GM20431 (cell line): Measurements from ENCODE around the gene MGST2.

Source experiments
- in situ Hi-C: fragments of 300-500 bp; cut with MseI, MboI; formaldehyde crosslinking; loops from one replicate; pipeline ENCODE4 v1.15.0; 2020; ENCODE audit warnings: low sequenced_read_pairs; ENCODE audit not compliant: unreplicated experiment

Gene MGST2

DNA sequence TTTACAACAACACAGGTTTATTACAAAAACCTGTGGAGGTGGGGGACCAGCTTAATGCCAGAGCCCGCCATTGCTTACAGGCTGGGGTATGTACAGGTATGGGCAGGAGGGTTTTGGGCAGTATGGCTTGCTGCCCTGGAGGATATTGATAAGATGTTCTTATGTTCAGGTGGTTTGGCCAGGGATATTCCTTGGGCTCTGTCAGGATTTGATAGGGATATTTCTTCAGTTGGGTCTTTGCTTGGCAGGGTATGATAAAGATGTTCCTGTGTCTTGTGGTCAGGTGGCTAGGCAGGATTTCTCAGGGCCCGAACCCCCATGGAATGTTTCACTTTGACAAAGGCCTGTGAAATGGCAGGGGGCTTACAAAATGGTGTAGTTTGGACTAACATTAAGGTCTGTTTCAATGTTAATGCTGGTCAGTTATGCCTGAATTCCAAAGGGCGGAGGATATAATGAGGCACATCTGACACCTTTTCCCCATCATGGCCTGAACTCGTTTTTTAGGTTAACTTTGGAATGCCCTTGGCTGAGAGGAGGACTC is 3.1 kb downstream of the MGST2 start:
- in situ Hi-C loops = no loop called here

DNA sequence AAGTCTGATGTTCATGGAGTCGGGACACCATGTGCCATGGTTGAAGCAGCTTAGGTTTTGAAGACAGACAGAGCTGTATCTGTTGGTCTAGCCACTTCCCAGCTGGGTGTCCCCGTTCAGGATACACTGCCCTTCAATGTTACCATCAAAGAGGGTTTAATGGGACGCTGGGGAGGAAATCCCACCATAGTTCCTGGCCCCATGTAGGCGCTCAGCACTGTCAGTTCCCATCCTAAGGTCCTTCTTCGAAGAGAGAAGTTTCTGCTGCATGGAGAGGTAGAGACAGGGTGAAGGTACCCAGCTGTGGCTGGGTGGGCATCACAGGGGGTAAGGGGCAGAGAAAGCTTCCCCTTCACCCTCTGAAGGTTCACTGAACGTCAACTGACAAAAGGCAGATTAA is 3.7 kb downstream of the MGST2 start:
- in situ Hi-C loops = no loop called here

DNA sequence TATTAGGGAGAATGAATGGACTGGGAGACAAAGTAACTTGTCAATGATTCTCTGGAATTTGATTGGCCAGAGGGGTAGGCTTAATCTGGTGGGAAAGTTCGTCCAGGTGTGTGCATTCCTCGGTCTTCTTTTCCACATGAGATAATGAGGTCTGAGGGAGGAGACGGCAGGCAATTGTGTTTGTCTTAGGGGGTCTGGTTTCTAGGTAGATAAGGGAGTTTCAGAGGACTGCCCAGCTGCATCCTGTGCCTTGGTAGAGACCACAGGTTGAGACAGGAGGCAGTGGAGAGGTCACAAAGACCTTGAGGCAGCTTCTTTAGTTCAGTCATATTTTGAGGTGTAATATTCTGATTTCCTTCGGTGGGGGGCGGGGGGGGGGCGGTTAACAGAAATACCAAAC is 4.3 kb downstream of the MGST2 start:
- in situ Hi-C loops = no loop called here

DNA sequence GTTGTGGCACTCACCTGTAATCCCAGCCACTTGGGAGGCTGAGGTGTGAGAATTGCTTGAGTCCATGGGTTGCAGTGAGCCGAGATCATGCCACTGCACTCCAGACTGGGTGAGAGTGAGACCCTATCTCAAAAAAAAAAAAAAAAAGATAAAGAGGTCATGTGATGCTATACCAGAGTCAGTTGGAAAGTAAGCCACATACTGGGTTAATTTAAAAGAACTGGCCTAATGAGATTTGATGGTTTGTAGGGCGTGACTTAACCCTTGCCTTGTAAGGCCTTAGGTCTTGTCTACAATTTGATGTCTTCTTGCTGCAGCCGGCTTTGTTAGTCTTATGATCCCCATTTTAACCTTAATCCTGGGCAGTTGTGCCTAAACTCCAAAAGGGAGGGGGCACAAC is 5.2 kb downstream of the MGST2 start:
- in situ Hi-C loops = no loop called here

DNA sequence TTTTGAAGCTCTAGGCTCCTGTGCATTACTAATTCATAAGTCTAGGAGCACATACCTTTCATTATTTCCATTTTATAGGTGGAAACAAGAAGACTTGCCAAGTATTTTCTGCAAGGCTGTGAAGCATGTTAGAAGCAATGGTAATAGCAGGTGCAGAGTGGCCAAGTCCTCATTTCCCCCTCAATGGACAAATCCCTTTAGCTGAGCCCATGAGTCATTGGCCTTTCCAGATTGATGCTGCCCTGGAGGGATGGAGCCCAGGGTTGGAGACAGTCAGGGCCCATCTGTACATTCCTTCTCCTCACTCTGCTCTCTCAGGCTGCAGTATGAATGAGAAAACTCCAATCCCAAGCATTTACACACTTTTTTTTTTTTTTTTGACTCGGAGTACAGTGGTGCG is 6.6 kb downstream of the MGST2 start:
- in situ Hi-C loops = no loop called here

DNA sequence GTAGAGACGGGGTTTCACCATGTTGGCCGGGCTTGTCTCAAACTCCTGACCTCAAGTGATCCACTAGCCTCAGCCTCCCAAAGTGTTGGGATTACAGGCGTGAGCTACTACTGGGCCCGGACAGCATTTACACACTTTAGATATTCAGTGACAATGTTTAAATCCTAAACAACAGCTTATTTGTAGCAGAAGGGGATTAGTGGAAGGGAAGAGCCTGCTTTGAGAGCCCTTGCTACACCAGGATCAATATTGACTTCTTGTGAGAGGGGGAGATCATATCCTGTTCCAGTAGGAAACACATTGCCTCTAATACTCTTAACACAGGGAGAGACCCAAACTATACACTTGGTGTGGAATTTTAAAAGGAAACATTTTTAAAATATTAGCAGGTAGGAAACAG is 7.1 kb downstream of the MGST2 start:
- in situ Hi-C loops = no loop called here

DNA sequence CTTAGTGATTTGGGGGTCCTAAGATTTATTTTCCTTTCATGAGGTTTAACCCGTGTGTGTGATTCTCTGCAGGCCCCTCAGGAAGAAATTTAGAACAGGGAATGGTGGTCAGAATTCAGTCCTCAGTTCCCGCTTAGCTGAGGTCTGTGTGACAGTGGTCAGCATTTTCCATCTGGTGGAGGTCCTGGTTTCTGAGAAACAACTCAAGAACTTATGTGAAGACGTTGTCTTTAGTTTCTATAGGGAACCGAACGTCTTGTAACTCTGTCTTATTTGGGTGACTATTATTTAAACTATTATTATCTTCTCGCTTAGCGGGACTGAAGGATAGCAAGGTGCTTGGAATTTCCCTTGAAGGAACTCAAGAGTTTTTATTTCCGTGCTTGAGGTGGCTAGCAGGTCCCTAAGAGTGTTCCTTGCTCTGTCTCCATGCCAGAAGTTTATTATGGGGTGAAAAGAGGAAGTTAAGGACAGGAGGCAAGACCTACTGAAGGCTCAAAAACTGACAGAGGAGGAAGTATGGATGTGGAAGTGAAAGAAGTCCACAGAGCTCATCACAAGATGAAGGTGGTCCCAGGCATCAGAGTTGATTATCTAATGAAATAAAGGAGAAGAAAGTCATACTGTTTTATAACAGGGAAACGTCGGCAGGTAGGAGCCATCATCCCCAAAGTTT is 9.4 kb downstream of the MGST2 start:
- in situ Hi-C loops = no loop called here

DNA sequence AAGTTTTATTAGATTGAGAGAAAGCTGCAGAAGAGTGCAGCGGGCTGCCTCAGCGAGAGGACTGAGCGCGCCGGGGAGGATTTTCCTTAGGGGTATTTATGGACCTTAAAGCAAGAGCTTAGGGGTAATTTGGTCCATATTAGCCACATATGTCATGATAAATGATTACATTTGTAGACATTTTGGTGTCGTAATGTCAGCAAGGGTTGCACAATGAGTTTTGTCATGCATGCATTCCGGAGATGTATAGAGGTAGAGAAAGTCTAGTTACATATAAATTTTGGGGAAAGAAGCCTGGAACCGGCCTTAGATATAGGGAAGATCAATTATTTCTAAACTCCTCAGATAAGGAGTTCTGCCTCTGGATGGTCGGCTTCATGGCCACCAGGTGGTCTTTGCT is 10.0 kb downstream of the MGST2 start:
- in situ Hi-C loops = no loop called here

DNA sequence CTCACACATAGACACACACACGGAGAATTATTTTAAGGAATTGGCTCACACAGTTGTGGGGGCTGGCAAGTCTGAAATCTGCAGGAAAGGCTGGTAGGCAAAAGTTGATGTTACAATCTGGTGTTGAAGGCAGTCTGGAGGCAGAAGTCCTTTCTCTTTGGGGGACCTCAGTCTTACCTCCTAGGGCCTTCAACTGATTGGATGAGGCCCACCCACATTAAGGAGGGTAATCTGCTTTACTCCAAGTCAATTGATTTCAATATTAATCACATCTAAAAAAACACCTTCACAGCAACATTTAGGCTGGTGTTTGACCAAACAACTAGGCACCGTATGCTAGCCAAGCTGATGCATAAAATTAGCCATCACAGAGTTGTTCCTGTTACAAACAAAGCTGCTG is 10.7 kb downstream of the MGST2 start:
- in situ Hi-C loops = no loop called here

DNA sequence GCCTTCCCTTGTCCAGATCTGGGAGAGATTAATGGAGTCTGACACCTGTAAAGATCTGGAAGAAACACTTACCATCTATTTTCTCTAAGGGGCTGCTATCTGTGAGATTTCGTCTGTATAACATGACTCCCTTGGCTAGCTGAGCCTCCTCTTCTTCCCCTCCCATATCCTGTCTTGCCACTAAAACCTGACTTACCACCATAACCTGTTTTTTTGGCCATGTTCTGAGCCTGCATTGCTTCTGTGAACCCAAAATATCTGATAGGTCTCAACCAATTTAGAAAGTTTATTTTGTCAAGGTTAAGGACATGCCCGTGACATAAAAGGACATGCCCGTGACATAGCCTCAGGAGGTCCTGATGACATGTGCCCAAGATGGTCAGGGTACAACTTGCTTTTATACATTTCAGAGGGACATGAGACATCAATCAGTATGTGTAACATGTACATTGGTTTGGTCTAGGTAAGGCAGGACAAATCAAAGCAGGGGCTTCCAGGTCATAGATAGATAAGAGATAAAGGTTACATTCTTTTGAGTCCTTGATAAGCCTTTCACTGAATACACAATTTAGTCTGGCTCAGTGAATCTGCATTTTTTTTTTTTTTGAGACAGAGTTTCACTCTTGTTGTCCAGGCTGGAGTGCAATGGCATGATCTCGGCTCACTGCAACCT is 11.4 kb downstream of the MGST2 start:
- in situ Hi-C loops = no loop called here

DNA sequence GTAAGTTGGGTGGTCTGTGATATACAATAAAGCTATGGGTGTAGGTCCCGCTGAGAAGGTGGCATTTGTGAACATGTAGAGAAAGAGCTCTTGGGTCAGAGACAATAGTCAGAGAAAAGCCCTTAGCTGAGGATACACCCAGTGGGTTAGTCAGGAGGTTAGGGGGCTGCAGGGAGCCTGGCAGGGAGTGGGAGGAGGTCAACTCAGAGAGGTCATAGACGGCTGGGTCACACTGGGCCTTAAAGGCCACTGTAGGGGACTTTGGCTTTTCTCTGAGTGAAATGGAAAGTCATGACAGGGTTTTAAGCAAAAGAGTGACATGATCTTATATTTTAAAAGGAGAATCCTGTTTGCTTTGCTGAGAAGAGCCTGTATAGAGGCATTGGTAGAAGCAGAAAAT is 16.7 kb downstream of the MGST2 start:
- in situ Hi-C loops = no loop called here

DNA sequence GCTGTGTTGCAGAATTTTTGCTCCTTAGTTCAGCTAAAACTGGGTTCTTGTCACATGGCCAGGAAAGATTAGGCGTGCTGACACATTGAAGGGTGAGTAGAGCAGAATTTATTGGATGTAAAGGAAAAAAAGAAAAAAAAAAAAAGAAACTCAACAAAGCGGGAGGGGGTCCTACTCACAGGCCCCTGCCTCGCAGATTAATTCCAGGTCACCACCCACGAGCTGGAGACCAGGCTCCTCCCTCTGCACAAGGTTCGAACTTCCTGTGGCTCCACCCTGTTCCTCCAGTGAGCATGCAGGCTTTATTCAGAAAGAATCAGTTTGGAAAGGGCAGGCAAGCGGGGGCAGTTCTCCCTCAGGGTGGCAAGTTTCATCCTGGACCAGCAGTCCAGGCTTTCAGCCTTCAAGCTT is 17.1 kb downstream of the MGST2 start:
- in situ Hi-C loops = no loop called here

DNA sequence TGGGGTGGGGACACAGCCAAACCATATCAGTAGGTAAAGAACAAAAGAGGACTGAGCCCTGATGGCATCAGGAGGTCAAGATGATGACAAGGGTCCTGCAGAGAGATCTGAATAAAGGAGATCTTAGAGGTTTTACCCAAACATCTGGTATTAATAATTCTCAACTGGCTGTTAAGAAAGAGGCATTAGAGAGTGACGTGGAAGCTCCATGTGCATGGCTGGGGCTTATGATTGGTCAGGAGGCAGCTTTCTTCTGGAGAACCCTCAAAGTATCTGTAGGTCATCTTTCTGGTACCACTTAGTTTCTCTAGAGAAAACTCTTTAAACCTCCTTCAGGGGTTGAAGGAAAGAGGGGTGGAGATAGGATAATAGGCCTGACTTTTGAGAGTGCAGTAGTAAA is 18.7 kb downstream of the MGST2 start:
- in situ Hi-C loops = no loop called here

DNA sequence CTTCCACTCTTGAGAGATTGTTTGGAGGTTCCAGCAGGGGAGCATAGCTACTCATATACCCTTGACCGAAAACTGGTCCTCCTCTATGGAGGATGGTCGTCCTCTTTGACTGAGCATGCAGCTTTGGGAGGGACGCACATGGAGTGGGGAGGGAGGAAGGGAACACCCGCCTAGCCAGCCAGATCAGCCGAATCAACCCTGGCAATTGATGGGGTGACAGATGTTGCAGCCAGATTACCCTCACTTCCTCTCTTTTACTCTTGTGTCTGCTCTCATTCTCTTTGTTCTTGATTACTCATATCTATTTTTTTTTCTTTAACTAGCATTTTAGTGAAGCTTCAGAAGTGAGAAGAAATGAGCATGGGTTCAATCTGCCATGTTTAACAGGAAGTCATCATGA is 19.6 kb downstream of the MGST2 start:
- in situ Hi-C loops = no loop called here

DNA sequence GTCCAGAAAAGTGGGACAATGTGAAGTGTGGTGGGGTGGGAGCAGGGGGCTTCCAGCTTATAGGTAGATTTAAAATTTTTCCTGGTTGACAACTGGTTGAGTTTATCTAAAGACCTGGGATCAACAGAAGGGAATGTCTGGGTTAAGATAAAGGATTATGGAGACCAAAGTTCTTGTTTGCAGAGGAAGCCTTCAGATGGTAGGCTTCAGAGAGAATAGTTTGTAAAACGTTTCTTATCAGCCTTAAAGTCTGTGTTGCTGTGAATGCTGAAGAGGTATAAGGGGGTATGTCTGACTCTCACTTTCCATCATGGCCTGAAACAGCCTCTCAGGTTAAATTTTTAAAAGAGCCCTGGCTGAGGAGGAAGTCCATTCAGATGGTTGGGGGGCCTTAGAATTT is 20.5 kb downstream of the MGST2 start:
- in situ Hi-C loops = no loop called here

DNA sequence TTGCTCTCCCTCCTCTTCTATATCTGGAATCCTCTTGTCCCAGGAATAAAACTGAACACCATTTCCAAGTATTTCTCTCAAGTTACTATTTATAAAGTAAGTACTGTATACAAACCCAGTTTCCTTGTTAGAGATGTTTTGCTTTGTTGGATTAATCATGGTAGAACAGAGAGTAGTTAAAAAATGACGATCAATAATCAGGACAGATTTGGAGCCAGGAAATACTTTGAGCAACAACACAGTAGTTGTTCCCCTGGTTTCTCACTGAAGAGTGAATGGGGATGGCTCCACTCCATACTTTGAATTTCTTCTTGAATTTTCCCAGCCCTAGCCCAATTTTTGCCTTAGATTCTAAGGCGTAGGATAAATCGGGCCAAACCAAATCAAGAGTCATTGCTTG is 21.4 kb downstream of the MGST2 start:
- in situ Hi-C loops = no loop called here

DNA sequence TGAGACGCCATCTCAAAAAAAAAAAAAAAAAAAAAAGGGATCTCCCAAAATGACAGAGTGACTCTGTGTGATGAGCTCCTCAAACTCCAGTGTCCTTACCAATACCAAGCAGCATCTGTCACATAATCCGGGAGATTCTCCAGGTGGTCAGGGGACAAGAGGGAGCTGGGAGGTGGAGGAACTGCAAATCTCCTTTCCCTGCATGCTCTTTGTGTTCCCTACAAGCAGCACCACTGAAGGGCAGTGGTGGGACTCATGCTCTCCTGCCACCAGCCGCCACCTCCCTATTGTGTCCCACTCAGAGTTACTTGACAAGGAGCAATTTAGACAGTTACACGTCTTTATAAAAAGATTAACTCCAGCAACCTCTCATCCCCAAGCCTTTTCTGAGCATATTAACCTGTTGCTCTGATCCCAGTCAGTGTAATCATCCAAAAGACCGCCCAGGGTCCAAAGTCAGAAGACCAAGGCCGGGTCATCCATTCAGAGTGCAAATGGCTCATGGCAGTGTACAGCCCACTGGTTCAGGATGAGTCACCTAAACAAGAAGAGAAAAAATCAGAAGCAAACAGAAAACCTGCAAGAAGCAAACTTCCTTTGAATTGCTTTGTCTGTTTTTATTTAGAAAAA is 23.6 kb downstream of the MGST2 start:
- in situ Hi-C loops = no loop called here

DNA sequence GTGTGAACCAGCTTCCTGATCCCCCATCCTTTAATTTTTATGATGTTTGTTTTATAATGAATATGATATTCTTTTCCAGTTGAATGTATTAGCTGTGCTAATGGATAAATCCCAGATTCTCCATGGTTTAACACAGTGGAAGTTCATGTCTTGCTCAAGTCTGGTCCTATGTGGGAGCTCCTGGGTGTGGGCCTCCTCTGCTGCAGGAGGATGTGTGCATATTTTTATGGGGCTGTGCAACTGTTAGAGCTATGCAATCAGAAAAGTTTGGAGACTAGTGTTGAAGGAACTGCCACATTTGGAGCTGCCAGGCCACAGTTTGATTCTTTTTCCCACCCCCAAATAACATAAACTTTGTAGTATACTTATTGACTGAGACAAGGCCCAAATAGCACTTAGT is 24.8 kb downstream of the MGST2 start:
- in situ Hi-C loops = no loop called here

DNA sequence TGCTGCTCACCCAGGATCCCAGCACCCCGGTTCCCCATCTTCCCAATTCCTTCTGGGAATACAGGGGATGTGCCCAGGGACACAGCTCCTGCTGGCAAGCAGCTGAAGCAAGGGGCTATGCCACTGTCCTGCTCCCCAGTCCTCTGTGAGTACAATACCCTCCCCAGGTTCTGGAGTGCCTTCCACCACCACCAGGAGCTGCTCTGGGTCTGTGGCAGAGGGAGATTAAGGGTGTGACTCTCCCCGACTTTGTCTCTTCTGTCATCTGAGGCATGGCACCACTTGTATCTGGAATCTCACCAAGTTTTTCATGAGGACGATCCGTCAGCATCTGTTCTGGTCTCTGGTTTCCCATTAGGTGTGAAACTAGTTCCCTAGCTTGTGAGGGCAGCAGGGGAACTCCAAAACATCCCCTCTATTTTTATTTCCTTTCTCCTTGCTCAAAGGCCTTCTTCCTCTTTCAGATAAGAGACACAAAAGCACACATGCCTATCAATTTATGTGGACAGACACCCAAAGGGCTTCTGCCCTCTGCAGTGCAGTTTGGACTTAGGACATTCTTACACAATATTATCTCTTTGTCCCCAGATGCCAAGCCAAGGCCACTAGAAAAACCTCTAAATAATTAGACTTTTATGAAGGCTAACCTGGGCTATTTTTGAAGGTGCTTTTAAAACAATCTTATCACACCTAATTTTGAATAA is 26.8 kb downstream of the MGST2 start:
- in situ Hi-C loops = no loop called here

DNA sequence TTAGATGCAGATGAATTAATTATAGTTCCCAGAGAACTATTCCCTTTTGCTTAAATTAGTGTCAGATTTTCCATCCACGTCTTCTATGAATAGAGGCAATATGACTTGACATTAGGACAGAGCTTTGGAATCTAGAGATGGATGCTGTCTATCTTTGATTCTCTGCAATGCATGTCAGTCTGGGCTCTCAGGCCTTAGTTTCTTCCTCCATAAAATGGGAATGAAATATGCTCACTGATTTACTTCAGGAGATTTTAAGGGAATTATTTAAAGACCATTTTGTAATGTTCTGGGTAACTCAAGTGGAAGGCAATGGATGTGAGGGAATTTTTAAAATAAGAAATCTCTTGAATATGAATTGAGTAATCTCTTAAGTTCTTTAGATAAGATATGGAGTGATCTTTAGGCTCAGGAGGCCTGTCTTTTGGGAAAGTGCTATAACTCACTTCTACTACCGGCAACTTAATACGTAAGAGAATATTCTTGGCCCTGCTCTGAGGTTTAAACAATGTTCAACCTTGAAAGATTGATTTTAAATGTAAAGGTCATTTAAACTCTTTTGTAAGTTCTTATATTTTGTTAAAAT is 29.0 kb downstream of the MGST2 start:
- in situ Hi-C loops = no loop called here
